K562 (cell line): ENCODE results near the gene SPDYE4. TPM values are rescaled to one million over a fixed set of nuclear protein-coding genes. Genes with fewer than 3 reads are reported as not detected.

Experiments
- ATAC-seq: fragments of 200-7000 bp; cut with Tn5 transposase; 3 replicates; pipeline ENCODE4 v1.9.1; 2020; ENCODE audit warnings: moderate library complexity
- BruUV-seq: library from RNA; stranded (reverse); fragments of 400-500 nt; replicated peaks from 2 replicates; lab custom pipeline; 2021; lab: Mats Ljungman, UMichigan
- CTCF ChIA-PET: fragments of 300-600 bp; formaldehyde crosslinking; extraction: SDS; loops from one replicate; lab custom pipeline; 2021; ENCODE audit warnings: low intra/inter-chr PET ratio; lab: Yijun Ruan, JAX
- POLR2A ChIA-PET: fragments of 300-600, 350-650 bp; sonication (Branson Sonifier 250); formaldehyde crosslinking; extraction: SDS; loops from one replicate; lab custom pipeline; 2021; ENCODE audit warnings: antibody characterized with exemption, inconsistent platforms; lab: Yijun Ruan, JAX
- DNase-seq, 4 experiments: peaks; one replicate each; pipeline versions ENCODE4 v3.0.0 to v3.0.0-alpha.2; 2011 to 2018; ENCODE audit warnings: low spot score in 3 of 4, mixed read lengths in 3 of 4; ENCODE audit errors: extremely low read depth in 1 of 4
- FAIRE-seq: peaks from 2 replicates; lab custom pipeline; 2011; peaks lifted over from hg19 to GRCh38; lab: Jason Lieb, UNC
- H2AFZ ChIP-seq: 2 replicates; pipeline ENCODE4 v1.6.0; 2011; ENCODE audit warnings: low read depth, low read length, control low read depth, inconsistent platforms
- H3K27ac ChIP-seq: fragments of 200-600 bp; 3 replicates; pipeline ENCODE4 v1.8.0; 2011; ENCODE audit warnings: low read depth, mild to moderate bottlenecking, control low read depth, inconsistent platforms, low read length, moderate library complexity, mixed read lengths; ENCODE audit errors: extremely low read depth
- H3K27me3 ChIP-seq, 2 experiments: fragments of 300-600 bp in 1 of 2; 2 replicates in 1 of 2; 3 replicates in 1 of 2; pipeline versions ENCODE4 v1.6.0 to v1.8.0; 2011; ENCODE audit warnings: inconsistent platforms in 2 of 2, low read length in 2 of 2, mild to moderate bottlenecking in 1 of 2, mixed read lengths in 1 of 2, moderate library complexity in 1 of 2; ENCODE audit not compliant: control insufficient read depth in 2 of 2, insufficient read depth in 2 of 2
- H3K36me3 ChIP-seq: fragments of 300-600 bp; 3 replicates; pipeline ENCODE4 v1.8.0; 2011; ENCODE audit warnings: mild to moderate bottlenecking, low read length, inconsistent platforms; ENCODE audit not compliant: control insufficient read depth, insufficient read depth
- H3K4me1 ChIP-seq, 2 experiments: fragments of 200-600 bp in 1 of 2; replicated peaks in 1 of 2; 2 replicates in 1 of 2; 3 replicates in 1 of 2; pipeline versions ENCODE4 v1.5.1 to v1.8.0; 2011; ENCODE audit warnings: inconsistent platforms in 2 of 2, low read length in 2 of 2, mild to moderate bottlenecking in 1 of 2, mixed read lengths in 1 of 2, moderate library complexity in 1 of 2; ENCODE audit not compliant: control insufficient read depth in 2 of 2, insufficient read depth in 2 of 2
- H3K4me2 ChIP-seq: 2 replicates; pipeline ENCODE4 v1.6.1; 2011; ENCODE audit warnings: low read length, control low read depth, inconsistent platforms, mixed read lengths; ENCODE audit not compliant: insufficient read depth
- H3K4me3 ChIP-seq: fragments of 200-600 bp; sonication (generic), shearing (Covaris generic); 2 replicates; pipeline ENCODE4 v1.5.1; 2016; ENCODE audit warnings: control low read depth, inconsistent platforms
- H3K79me2 ChIP-seq: fragments of 200-600 bp; 3 replicates; pipeline ENCODE4 v1.8.0; 2011; ENCODE audit warnings: low read length, inconsistent platforms; ENCODE audit not compliant: control insufficient read depth, insufficient read depth
- H3K9ac ChIP-seq, 2 experiments: 2 replicates each; pipeline versions ENCODE4 v1.6.0 to v1.6.1; 2011; ENCODE audit warnings: low read depth in 2 of 2, low read length in 2 of 2, control low read depth in 1 of 2, inconsistent platforms in 1 of 2, mild to moderate bottlenecking in 1 of 2, mixed read lengths in 1 of 2; ENCODE audit not compliant: insufficient read depth in 1 of 2
- H3K9me1 ChIP-seq: one replicate; pipeline ENCODE4 v1.6.0; 2011; ENCODE audit warnings: inconsistent platforms, mild to moderate bottlenecking, low read length, moderate library complexity; ENCODE audit not compliant: control insufficient read depth, insufficient read depth
- H3K9me3 ChIP-seq: replicated peaks from 2 replicates; pipeline ENCODE4 v1.5.1; 2011; ENCODE audit warnings: low read depth, low read length, inconsistent platforms; ENCODE audit not compliant: control insufficient read depth, insufficient read depth
- H4K20me1 ChIP-seq: replicated peaks from 2 replicates; pipeline ENCODE4 v1.6.1; 2011; ENCODE audit warnings: low read length, inconsistent platforms, mixed read lengths; ENCODE audit not compliant: control insufficient read depth, insufficient read depth
- REST ChIP-seq, 2 experiments: fragments of 450-650 bp; formaldehyde crosslinking in 1 of 2; IDR thresholded peaks; 2 replicates each; pipeline versions ENCODE4 v1.4.0 to v1.6.1; 2014 to 2020; ENCODE audit warnings: mild to moderate bottlenecking in 2 of 2, borderline replicate concordance in 1 of 2, low read depth in 1 of 2
- ZNF436 ChIP-seq: fragments of 250-450, 450-650 bp; sonication (Bioruptor Pico); formaldehyde crosslinking; IDR thresholded peaks from 2 replicates; pipeline ENCODE4 v1.7.0; 2020; ENCODE audit warnings: mild to moderate bottlenecking
- ZNF696 ChIP-seq: fragments of 250-450 bp; sonication (Bioruptor Pico); conservative IDR thresholded peaks from 2 replicates; pipeline ENCODE4 v1.4.0; 2020; ENCODE audit warnings: mild to moderate bottlenecking, moderate library complexity
- WGBS: fragments of 100-300 bp; shearing (Covaris generic); methylation state at CpG from one replicate; pipeline ENCODE4 v1.1.6; 2016; ENCODE audit warnings: low coverage, mixed read lengths; ENCODE audit not compliant: insufficient coverage; ENCODE audit errors: missing lambda C conversion rate; 5-methylcytosine and 5-hydroxymethylcytosine counted together
- in situ Hi-C: fragments of 300-500 bp; cut with MboI; formaldehyde crosslinking; loops from 4 replicates; pipeline ENCODE4 v1.15.0; 2018; ENCODE audit warnings: inconsistent platforms, mixed read lengths
- intact Hi-C: fragments of 100-400 bp; cut with micrococcal nuclease; formaldehyde crosslinking; loops from 2 replicates; pipeline ENCODE4 v1.14.2; 2022
- polyA plus RNA-seq, 8 experiments: library from polyadenylated mRNA; depleted of rRNA in 4 of 8; stranded (reverse) in 5 of 8; unstranded in 3 of 8; fragments of >200 nt; fragmentation: Nextera tagmentation in 2 of 8; fragmentation: Illumina TruSeq in 1 of 8; extraction: Ambion mirVana in 2 of 8; extraction: Trizol in 1 of 8; gene quantifications; 2 replicates each; pipeline versions ENCODE4 v1.2.1 to v1.2.3, GENCODE V29; 2011 to 2014; ENCODE audit warnings: inconsistent platforms in 1 of 8, missing spikeins in 1 of 8
- total RNA-seq, 7 experiments: library from RNA; depleted of rRNA in 6 of 7; stranded (reverse); fragments of >200 nt in 6 of 7; fragmentation: Illumina TruSeq in 2 of 7; extraction: Trizol in 2 of 7; gene quantifications; 2 replicates each; pipeline versions ENCODE4 v1.2.1 to v1.2.3, GENCODE V29; 2011 to 2021; ENCODE audit warnings: low replicate concordance in 1 of 7

SPDYE4 gene
- total and polyA plus RNA-seq, 9 of the 15 experiments (the other 6 are each of a cell fraction or from before 2014, with no cell fraction given) = not detected

- TF ChIP-seq REST (IDR thresholded peaks at IDR 0.05; ENCODE audit: borderline replicate concordance) (no peak), REST (CRISPR knock-in tag; IDR thresholded peaks at IDR 0.05; ENCODE audit: low read depth) (no peak), ZNF436 (CRISPR knock-in tag) (no peak)
- TF ChIP-seq, all 486 proteins: peak for 0
These were observed 28.5 kb downstream of the SPDYE4 start (continued) for GRCh38 chr17:8729860-8730259.

- no peak for TF ChIP-seq ZNF696 (CRISPR knock-in tag)
- 26% methylated on average over 8 of the region's 8 CpGs for WGBS
These were observed 28.9 kb downstream of the SPDYE4 start for GRCh38 chr17:8729421-8729820.

More at GRCh38 chr17:8729421-8729820, 28.9 kb downstream of the SPDYE4 start:
- Histone ChIP-seq H3K9ac (no peak overlapping the region), H3K4me2 (no peak overlapping the region), H3K27me3 (peaks cover 2 to 28% of the 10 kb centered on the region in 2 experiments; a peak in 3 of 5 replicates), H3K9me1 (no peaks in the 10 kb centered on the region), H4K20me1 (no peaks in the 10 kb centered on the region), H3K9me3 (no peaks in the 10 kb centered on the region), H3K4me1 (no peaks in the 10 kb centered on the region), H3K36me3 (no peaks in the 10 kb centered on the region), H2AFZ (no peak overlapping the region), H3K79me2 (no peaks in the 10 kb centered on the region), H3K27ac (no peak overlapping the region), H3K4me3 (no peak overlapping the region)
- FAIRE-seq (no peak), DNase-seq (no peak), ATAC-seq (no peak)
- BruUV-seq = no TSS peak
- in situ Hi-C loops (no loop called here), intact Hi-C loops (no loop called here)
- ChIA-PET POLR2A (no interaction called here), CTCF (no interaction called here)
